ENCODE measurements around the gene CCL17. TPM values are rescaled to one million over a fixed set of nuclear protein-coding genes. Genes with fewer than 3 reads are reported as not detected.

Gene CCL17
- total and polyA plus RNA-seq, 9 of the 15 experiments (the other 6 are each of a cell fraction or from before 2014, with no cell fraction given) = not detected

DNA sequence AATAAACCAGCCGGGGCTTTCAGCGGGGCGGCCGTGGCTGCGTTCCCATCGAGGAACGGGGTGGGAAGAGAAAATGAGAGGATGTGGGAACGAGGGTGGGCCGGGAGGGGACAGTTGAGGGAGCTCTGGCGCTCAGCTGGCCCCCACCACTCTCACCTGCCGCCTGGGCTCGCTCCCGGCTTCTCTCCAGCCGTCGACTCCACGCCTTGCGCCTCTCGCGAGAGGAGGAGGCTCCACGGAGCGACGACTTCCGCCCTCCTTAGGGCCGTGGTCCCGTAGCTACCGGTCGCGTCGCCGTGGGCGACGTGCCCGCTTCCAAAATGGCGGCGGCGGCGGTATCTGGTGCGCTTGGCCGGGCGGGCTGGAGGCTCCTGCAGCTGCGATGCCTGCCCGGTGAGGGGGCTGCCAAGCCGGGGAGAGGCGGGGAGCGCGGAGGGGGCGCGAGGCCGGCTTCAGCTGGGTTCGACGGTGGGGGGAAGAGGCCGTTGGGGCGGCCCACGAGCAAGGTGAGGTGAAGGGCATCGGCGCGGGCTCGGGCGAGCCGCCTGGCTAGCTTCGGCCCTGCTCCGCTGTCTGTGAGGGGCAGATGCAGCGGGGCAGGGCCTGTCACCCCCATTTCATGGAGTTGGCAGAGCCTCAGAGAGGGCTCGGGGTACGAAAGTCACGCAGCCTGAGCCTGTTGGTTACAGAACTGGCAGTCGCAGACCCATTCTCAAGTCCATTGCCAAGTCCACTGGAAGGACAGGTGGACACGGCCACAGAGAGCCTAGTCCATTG, 42.8 kb downstream of the CCL17 start, which contains the start of the genes CIAPIN1 and COQ9 (continued):
- TF ChIP-seq, protein P1, sequence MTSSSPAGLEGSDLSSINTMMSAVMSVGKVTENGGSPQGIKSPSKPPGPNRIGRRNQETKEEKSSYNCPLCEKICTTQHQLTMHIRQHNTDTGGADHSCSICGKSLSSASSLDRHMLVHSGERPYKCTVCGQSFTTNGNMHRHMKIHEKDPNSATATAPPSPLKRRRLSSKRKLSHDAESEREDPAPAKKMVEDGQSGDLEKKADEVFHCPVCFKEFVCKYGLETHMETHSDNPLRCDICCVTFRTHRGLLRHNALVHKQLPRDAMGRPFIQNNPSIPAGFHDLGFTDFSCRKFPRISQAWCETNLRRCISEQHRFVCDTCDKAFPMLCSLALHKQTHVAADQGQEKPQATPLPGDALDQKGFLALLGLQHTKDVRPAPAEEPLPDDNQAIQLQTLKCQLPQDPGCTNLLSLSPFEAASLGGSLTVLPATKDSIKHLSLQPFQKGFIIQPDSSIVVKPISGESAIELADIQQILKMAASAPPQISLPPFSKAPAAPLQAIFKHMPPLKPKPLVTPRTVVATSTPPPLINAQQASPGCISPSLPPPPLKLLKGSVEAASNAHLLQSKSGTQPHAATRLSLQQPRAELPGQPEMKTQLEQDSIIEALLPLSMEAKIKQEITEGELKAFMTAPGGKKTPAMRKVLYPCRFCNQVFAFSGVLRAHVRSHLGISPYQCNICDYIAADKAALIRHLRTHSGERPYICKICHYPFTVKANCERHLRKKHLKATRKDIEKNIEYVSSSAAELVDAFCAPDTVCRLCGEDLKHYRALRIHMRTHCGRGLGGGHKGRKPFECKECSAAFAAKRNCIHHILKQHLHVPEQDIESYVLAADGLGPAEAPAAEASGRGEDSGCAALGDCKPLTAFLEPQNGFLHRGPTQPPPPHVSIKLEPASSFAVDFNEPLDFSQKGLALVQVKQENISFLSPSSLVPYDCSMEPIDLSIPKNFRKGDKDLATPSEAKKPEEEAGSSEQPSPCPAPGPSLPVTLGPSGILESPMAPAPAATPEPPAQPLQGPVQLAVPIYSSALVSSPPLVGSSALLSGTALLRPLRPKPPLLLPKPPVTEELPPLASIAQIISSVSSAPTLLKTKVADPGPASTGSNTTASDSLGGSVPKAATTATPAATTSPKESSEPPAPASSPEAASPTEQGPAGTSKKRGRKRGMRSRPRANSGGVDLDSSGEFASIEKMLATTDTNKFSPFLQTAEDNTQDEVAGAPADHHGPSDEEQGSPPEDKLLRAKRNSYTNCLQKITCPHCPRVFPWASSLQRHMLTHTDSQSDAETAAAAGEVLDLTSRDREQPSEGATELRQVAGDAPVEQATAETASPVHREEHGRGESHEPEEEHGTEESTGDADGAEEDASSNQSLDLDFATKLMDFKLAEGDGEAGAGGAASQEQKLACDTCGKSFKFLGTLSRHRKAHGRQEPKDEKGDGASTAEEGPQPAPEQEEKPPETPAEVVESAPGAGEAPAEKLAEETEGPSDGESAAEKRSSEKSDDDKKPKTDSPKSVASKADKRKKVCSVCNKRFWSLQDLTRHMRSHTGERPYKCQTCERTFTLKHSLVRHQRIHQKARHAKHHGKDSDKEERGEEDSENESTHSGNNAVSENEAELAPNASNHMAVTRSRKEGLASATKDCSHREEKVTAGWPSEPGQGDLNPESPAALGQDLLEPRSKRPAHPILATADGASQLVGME (CRISPR knock-in tag; IDR thresholded peaks at IDR 0.05) = peak; percentile 66; the same call in 1 of the 2 replicates
- TF ChIP-seq ZBTB17 (CRISPR knock-in tag; IDR thresholded peaks at IDR 0.05) = 0 out of 2 replicates have a peak, but pooled peaks have one; percentile 58
- 0 out of 2 replicates have a peak, but pooled peaks have one; percentile 32 for TF ChIP-seq ZNF589 (CRISPR knock-in tag; IDR thresholded peaks at IDR 0.05; ENCODE audit: low read depth)
- TF ChIP-seq TBL1XR1 (IDR thresholded peaks at IDR 0.05; ENCODE audit: low read length in 2 of 2) = no peak; a peak in 1 of 4 replicates
- TF ChIP-seq, protein P2, sequence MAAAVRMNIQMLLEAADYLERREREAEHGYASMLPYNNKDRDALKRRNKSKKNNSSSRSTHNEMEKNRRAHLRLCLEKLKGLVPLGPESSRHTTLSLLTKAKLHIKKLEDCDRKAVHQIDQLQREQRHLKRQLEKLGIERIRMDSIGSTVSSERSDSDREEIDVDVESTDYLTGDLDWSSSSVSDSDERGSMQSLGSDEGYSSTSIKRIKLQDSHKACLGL (CRISPR knock-in tag; IDR thresholded peaks at IDR 0.05; ENCODE audit: borderline replicate concordance, poor library complexity, severe bottlenecking) = peak; percentile 19
- TF ChIP-seq POLR2B (IDR thresholded peaks at IDR 0.05; ENCODE audit: low read depth, partially characterized antibody) = peak; percentile 87
- peak; percentile 96 for TF ChIP-seq NFRKB (IDR thresholded peaks at IDR 0.05; ENCODE audit: low read depth)
- TF ChIP-seq PHF8 (IDR thresholded peaks at IDR 0.05; ENCODE audit: borderline replicate concordance, low read length) = peak; percentile 91
- TF ChIP-seq MECOM (CRISPR knock-in tag; IDR thresholded peaks at IDR 0.05) = no peak
- 0 out of 2 replicates have a peak, but pooled peaks have one; percentile 22 for TF ChIP-seq ZNF12 (CRISPR knock-in tag; IDR thresholded peaks at IDR 0.05)
- no peak for TF ChIP-seq ZNF584 (CRISPR knock-in tag; IDR thresholded peaks at IDR 0.05; ENCODE audit: low read depth)
- TF ChIP-seq, protein P3, sequence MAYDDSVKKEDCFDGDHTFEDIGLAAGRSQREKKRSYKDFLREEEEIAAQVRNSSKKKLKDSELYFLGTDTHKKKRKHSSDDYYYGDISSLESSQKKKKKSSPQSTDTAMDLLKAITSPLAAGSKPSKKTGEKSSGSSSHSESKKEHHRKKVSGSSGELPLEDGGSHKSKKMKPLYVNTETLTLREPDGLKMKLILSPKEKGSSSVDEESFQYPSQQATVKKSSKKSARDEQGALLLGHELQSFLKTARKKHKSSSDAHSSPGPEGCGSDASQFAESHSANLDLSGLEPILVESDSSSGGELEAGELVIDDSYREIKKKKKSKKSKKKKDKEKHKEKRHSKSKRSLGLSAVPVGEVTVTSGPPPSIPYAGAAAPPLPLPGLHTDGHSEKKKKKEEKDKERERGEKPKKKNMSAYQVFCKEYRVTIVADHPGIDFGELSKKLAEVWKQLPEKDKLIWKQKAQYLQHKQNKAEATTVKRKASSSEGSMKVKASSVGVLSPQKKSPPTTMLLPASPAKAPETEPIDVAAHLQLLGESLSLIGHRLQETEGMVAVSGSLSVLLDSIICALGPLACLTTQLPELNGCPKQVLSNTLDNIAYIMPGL (CRISPR knock-in tag; IDR thresholded peaks at IDR 0.05) = peak; percentile 63; the same call in 1 of the 2 replicates
- 0 out of 2 replicates have a peak, but pooled peaks have one; percentile 13 for TF ChIP-seq SMAD3 (CRISPR knock-in tag; conservative IDR thresholded peaks at IDR 0.05)
- TF ChIP-seq ATF1 (CRISPR knock-in tag; IDR thresholded peaks at IDR 0.05) = peak; percentile 86
- TF ChIP-seq ATF1 (tag; IDR thresholded peaks at IDR 0.05) = peak; percentile 95
- TF ChIP-seq PTBP1 (IDR thresholded peaks at IDR 0.05; ENCODE audit: low read depth, low read length) = no peak
- TF ChIP-seq RB1 (IDR thresholded peaks at IDR 0.05; ENCODE audit: low read depth) = peak; percentile 84
- TF ChIP-seq SIN3A (IDR thresholded peaks at IDR 0.05; ENCODE audit: borderline replicate concordance in 2 of 2, control insufficient read depth in 1 of 2, low read depth in 2 of 2, low read length in 2 of 2) = peak; percentile 82 to 87
- TF ChIP-seq RBM25 (IDR thresholded peaks at IDR 0.05; ENCODE audit: low read depth, low read length, severe bottlenecking) = peak; percentile 99
- TF ChIP-seq ZNF561 (CRISPR knock-in tag; conservative IDR thresholded peaks at IDR 0.05) = no peak
